A673 (cell line): Measurements from ENCODE around the gene SDHB. TPM values are rescaled to one million over a fixed set of nuclear protein-coding genes. Genes with fewer than 3 reads are reported as not detected.

Experiments
- BruUV-seq: library from RNA; stranded (reverse); fragments of 400-500 nt; replicated peaks from 2 replicates; lab custom pipeline; 2021; lab: Mats Ljungman, UMichigan
- CTCF ChIA-PET: fragments of 300-600 bp; sonication (Branson Sonifier 250); formaldehyde crosslinking; loops from one replicate; lab custom pipeline; 2022; ENCODE audit warnings: antibody characterized with exemption; lab: Charles Lee
- POLR2A ChIA-PET: fragments of 300-600 bp; sonication (Branson Sonifier 250); formaldehyde crosslinking; loops from one replicate; lab custom pipeline; 2022; ENCODE audit warnings: antibody characterized with exemption; ENCODE audit not compliant: low non-redundant PET; lab: Charles Lee
- DNase-seq: peaks from one replicate; pipeline ENCODE4 v3.0.0-alpha.2; 2015; ENCODE audit warnings: low spot score
- H3K27ac ChIP-seq: fragments of 200-600 bp; sonication (generic); 2 replicates; pipeline ENCODE4 v1.5.1; 2016; ENCODE audit warnings: mixed run types, low read depth, mild to moderate bottlenecking, mixed read lengths, antibody characterized with exemption, low read length; ENCODE audit not compliant: poor library complexity, severe bottlenecking
- H3K27me3 ChIP-seq: fragments of 200-600 bp; sonication (generic); replicated peaks from 2 replicates; pipeline ENCODE4 v1.6.1; 2017; ENCODE audit warnings: mixed run types, low read depth, mild to moderate bottlenecking, mixed read lengths, antibody characterized with exemption, low read length; ENCODE audit not compliant: insufficient read depth, poor library complexity
- H3K36me3 ChIP-seq: fragments of 200-600 bp; sonication (generic); 2 replicates; pipeline ENCODE4 v1.6.1; 2016; ENCODE audit warnings: mixed run types, mild to moderate bottlenecking, mixed read lengths, antibody characterized with exemption, low read length; ENCODE audit not compliant: insufficient read depth, poor library complexity, severe bottlenecking
- H3K4me1 ChIP-seq: fragments of 200-600 bp; sonication (generic); 2 replicates; pipeline ENCODE4 v1.6.1; 2017; ENCODE audit warnings: mixed run types, mild to moderate bottlenecking, mixed read lengths, antibody characterized with exemption, low read length; ENCODE audit not compliant: insufficient read depth, poor library complexity, severe bottlenecking
- H3K4me3 ChIP-seq: fragments of 200-600 bp; sonication (generic); 2 replicates; pipeline ENCODE4 v1.5.1; 2016; ENCODE audit warnings: low read depth, mixed run types, mild to moderate bottlenecking, mixed read lengths, low read length; ENCODE audit not compliant: poor library complexity, severe bottlenecking
- H3K9me3 ChIP-seq: fragments of 200-600 bp; sonication (generic); 2 replicates; pipeline ENCODE4 v1.6.1; 2016; ENCODE audit warnings: mixed run types, low read depth, mild to moderate bottlenecking, mixed read lengths, antibody characterized with exemption, low read length; ENCODE audit not compliant: poor library complexity, severe bottlenecking
- EZH2 ChIP-seq: fragments of 200-600 bp; sonication (generic); IDR thresholded peaks from 2 replicates; pipeline ENCODE4 v1.6.1; 2017; ENCODE audit warnings: borderline replicate concordance, low read depth, mild to moderate bottlenecking, mixed read lengths, antibody characterized with exemption, low read length; ENCODE audit not compliant: poor library complexity, severe bottlenecking
- intact Hi-C: fragments of 100-400 bp; cut with micrococcal nuclease; formaldehyde crosslinking; loops from one replicate; pipeline ENCODE4 v1.10.0; 2022; ENCODE audit not compliant: unreplicated experiment
- total RNA-seq: library from RNA; stranded (reverse); gene quantifications from 2 replicates; pipeline ENCODE4 v1.2.3, GENCODE V29; 2021
- TF ChIP-seq, protein P1 (sequence below): fragments of 300-800, 200-600 bp; sonication (generic); conservative IDR thresholded peaks from 2 replicates; pipeline ENCODE4 v1.5.1; 2017; ENCODE audit warnings: low read depth, mild to moderate bottlenecking, antibody characterized with exemption, low read length, moderate library complexity, mixed read lengths

The SDHB gene
- total RNA-seq, 1 experiment from 2014 or later = 208 TPM

DNA sequence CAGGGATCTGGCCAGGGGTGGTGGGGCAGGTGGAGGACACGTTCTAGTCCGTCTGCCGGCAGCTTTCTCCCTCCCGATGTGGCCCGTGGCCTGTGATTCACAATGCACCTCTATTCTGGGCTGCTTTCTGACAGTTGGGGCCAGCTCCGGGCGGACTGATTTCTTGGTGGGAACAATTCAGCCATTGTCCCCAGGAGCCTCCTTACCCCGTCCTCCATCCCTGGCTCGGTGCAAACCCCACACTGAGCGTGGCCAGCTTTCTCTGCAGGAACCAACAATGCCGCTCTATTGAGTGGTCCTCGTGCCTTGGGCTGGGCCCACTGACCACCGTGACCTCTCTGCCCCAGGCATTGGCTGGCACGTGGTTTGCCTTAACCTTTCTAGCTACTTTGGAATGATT is 35.7 kb upstream of the SDHB start:
- TF ChIP-seq, protein P1, sequence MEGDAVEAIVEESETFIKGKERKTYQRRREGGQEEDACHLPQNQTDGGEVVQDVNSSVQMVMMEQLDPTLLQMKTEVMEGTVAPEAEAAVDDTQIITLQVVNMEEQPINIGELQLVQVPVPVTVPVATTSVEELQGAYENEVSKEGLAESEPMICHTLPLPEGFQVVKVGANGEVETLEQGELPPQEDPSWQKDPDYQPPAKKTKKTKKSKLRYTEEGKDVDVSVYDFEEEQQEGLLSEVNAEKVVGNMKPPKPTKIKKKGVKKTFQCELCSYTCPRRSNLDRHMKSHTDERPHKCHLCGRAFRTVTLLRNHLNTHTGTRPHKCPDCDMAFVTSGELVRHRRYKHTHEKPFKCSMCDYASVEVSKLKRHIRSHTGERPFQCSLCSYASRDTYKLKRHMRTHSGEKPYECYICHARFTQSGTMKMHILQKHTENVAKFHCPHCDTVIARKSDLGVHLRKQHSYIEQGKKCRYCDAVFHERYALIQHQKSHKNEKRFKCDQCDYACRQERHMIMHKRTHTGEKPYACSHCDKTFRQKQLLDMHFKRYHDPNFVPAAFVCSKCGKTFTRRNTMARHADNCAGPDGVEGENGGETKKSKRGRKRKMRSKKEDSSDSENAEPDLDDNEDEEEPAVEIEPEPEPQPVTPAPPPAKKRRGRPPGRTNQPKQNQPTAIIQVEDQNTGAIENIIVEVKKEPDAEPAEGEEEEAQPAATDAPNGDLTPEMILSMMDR = no peak
- no peak for TF ChIP-seq EZH2
- Histone ChIP-seq H3K9me3 (no peaks in the 10 kb centered on the region), H3K27me3 (no peaks in the 10 kb centered on the region), H3K4me1 (no peaks in the 10 kb centered on the region), H3K36me3 (no peaks in the 10 kb centered on the region), H3K27ac (no peak overlapping the region), H3K4me3 (no peak overlapping the region)
- CTCF ChIA-PET = no interaction called here
- no TSS peak for BruUV-seq
- POLR2A ChIA-PET = no interaction called here
- DNase-seq = no peak
- intact Hi-C loops = no loop called here

DNA sequence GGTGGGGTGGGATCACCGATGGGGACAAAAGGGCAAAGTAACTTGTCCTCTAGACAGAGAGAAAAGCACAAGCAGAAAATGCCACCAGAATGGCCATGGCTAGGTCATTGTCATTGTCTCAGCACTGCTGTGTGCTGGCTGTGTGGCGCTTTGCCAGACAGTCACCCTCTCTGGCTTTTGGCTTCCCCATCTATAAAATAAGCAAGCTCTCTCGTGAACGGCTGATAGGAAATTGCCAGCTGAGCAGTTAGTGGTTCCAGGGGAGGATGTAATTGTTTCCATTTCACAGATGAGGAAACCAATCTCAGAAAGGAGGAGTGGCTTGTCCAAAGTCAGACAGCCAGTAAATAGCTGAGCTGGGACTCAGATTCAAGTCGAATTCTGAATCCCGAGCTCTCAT is 32.9 kb upstream of the SDHB start:
- DNase-seq = peak; percentile 45
- CTCF ChIA-PET = interaction anchor here (0.6 kb wide), 1 partner anchor 127 kb away, joined by 4 read pairs; no protein-coding TSS in a partner anchor

DNA sequence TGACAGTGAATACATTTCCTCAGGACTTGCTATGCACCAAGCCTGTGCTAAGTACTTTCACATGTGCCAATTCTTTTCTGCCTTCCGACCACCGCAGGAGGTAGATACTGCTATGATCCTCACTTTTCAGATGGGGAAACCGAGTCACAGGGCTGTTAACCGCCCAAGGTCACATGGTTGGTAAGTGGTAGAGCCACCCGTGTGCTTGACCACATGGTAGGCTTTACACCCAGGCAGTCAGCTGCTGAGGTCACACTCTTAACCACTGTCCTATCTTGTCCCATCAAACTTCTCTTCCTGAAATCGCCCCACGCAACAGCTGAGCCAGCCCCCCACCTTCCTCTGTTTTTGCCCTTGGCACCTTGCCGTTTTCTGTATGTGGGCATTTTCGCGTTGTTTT is 31.0 kb upstream of the SDHB start:
- Histone ChIP-seq H3K4me3 (no peak overlapping the region), H3K4me1 (no peaks in the 10 kb centered on the region), H3K27ac (no peak overlapping the region), H3K27me3 (no peaks in the 10 kb centered on the region), H3K9me3 (no peaks in the 10 kb centered on the region), H3K36me3 (peaks cover 4% of the 10 kb centered on the region)
- CTCF ChIA-PET = no interaction called here
- TF ChIP-seq, protein P1 = no peak
- no peak for TF ChIP-seq EZH2
- no peak for DNase-seq
- intact Hi-C loops = no loop called here
- no TSS peak for BruUV-seq
- POLR2A ChIA-PET = no interaction called here

More for the DNA sequence above, 32.9 kb upstream of the SDHB start:
- Histone ChIP-seq H3K9me3 (no peaks in the 10 kb centered on the region), H3K4me1 (no peaks in the 10 kb centered on the region), H3K4me3 (no peak overlapping the region), H3K27ac (no peak overlapping the region), H3K27me3 (no peaks in the 10 kb centered on the region), H3K36me3 (no peaks in the 10 kb centered on the region)
- TF ChIP-seq, protein P1 = no peak
- TF ChIP-seq EZH2 = no peak
- intact Hi-C loops = no loop called here
- BruUV-seq = no TSS peak
- POLR2A ChIA-PET = no interaction called here
